HepG2 (cell line): ENCODE results near the gene HSCB. TPM values are rescaled to one million over a fixed set of nuclear protein-coding genes. Genes with fewer than 3 reads are reported as not detected.
"Not testable (repeated sequence)": the region's sequence is repeated elsewhere in the genome, so short reads cannot be mapped to it uniquely, and the experiment has no call there.

Experiments
- ATAC-seq: fragments of 200-7000 bp; cut with Tn5 transposase; 3 replicates; pipeline ENCODE4 v1.9.1; 2020; ENCODE audit warnings: mild to moderate bottlenecking, moderate library complexity
- BruUV-seq: library from RNA; stranded (reverse); fragments of 400-500 nt; replicated peaks from 2 replicates; lab custom pipeline; 2021; lab: Mats Ljungman, UMichigan
- CTCF ChIA-PET: fragments of 300-600 bp; formaldehyde crosslinking; extraction: SDS; loops from one replicate; lab custom pipeline; 2021; ENCODE audit warnings: low total read pairs, inconsistent platforms, low intra/inter-chr PET ratio; lab: Yijun Ruan, JAX
- POLR2A ChIA-PET: fragments of 350-600 bp; sonication (Branson Sonifier 250); formaldehyde crosslinking; loops from one replicate; lab custom pipeline; 2020; ENCODE audit warnings: antibody characterized with exemption, inconsistent platforms; lab: Yijun Ruan, JAX
- DNase-seq: peaks from one replicate; pipeline ENCODE4 v3.0.0-alpha.2; 2015; ENCODE audit warnings: low spot score
- FAIRE-seq: peaks from 3 replicates; lab custom pipeline; 2011; peaks lifted over from hg19 to GRCh38; lab: Jason Lieb, UNC
- H2AFZ ChIP-seq: one replicate; pipeline ENCODE4 v1.6.1; 2011; ENCODE audit warnings: low read length, inconsistent platforms
- H3K27ac ChIP-seq: fragments of 300-600 bp; 3 replicates; pipeline ENCODE4 v1.8.0; 2011; ENCODE audit warnings: mixed run types, mild to moderate bottlenecking, mixed read lengths, low read length, inconsistent platforms; ENCODE audit not compliant: insufficient read depth; ENCODE audit errors: extremely low read length
- H3K27me3 ChIP-seq, 2 experiments: fragments of 200-600 bp in 1 of 2; 2 replicates in 1 of 2; 3 replicates in 1 of 2; pipeline versions ENCODE4 v1.6.0 to v1.8.0; 2011; ENCODE audit warnings: low read length in 2 of 2, mild to moderate bottlenecking in 2 of 2, moderate library complexity in 2 of 2, inconsistent platforms in 1 of 2; ENCODE audit not compliant: insufficient read depth in 2 of 2, control insufficient read depth in 1 of 2
- H3K36me3 ChIP-seq, 2 experiments: fragments of 200-600 bp in 1 of 2; replicated peaks in 1 of 2; 2 replicates in 1 of 2; 3 replicates in 1 of 2; pipeline versions ENCODE4 v1.5.1 to v1.8.0; 2011; ENCODE audit warnings: low read length in 2 of 2, inconsistent platforms in 1 of 2; ENCODE audit not compliant: insufficient read depth in 2 of 2, control insufficient read depth in 1 of 2
- H3K4me1 ChIP-seq: 2 replicates; pipeline ENCODE4 v1.5.1; 2012; ENCODE audit warnings: low read length, inconsistent platforms; ENCODE audit not compliant: insufficient read depth
- H3K4me2 ChIP-seq: 2 replicates; pipeline ENCODE4 v1.6.0; 2011; ENCODE audit warnings: low read depth, low read length, inconsistent platforms
- H3K4me3 ChIP-seq, 3 experiments: fragments of 200-600 bp in 1 of 3; sonication (generic), shearing (Covaris generic) in 1 of 3; replicated peaks in 1 of 3; 2 replicates each; pipeline ENCODE4 v1.5.1; 2011 to 2016; ENCODE audit warnings: low read length in 3 of 3, inconsistent platforms in 2 of 3, low read depth in 2 of 3, mild to moderate bottlenecking in 2 of 3, control low read depth in 1 of 3, mixed read lengths in 1 of 3; ENCODE audit not compliant: insufficient read depth in 1 of 3
- H3K79me2 ChIP-seq: one replicate; pipeline ENCODE4 v1.6.1; 2011; ENCODE audit warnings: low read length, inconsistent platforms; ENCODE audit not compliant: insufficient read depth
- H3K9ac ChIP-seq: 2 replicates; pipeline ENCODE4 v1.6.0; 2011; ENCODE audit warnings: mild to moderate bottlenecking, low read depth, low read length, inconsistent platforms; ENCODE audit not compliant: insufficient read depth
- H3K9me3 ChIP-seq: 2 replicates; pipeline ENCODE4 v1.5.1; 2012; ENCODE audit warnings: mild to moderate bottlenecking, low read length
- H4K20me1 ChIP-seq: 2 replicates; pipeline ENCODE4 v1.6.0; 2011; ENCODE audit warnings: inconsistent platforms, mild to moderate bottlenecking, low read length, moderate library complexity; ENCODE audit not compliant: insufficient read depth
- ESRRA ChIP-seq: sonication (generic); formaldehyde crosslinking; IDR thresholded peaks from 2 replicates; pipeline ENCODE4 v1.5.1; 2020; ENCODE audit warnings: mild to moderate bottlenecking, low read depth, missing genetic modification reagents
- FOXK1 ChIP-seq: sonication (generic); formaldehyde crosslinking; IDR thresholded peaks from 2 replicates; pipeline ENCODE4 v1.4.0; 2020; ENCODE audit warnings: low read depth, missing genetic modification reagents, borderline replicate concordance
- ZNF629 ChIP-seq: sonication (generic); formaldehyde crosslinking; conservative IDR thresholded peaks from 2 replicates; pipeline ENCODE4 v1.5.0; 2020; ENCODE audit warnings: missing genetic modification reagents
- WGBS: methylation state at CpG from one replicate; pipeline ENCODE4 v1.1.6; 2017; ENCODE audit warnings: low lambda C conversion rate; 5-methylcytosine and 5-hydroxymethylcytosine counted together
- in situ Hi-C: cut with HindIII; loops from 2 replicates; pipeline ENCODE4 v1.10.0; 2017; ENCODE audit warnings: low pct_unique_long_range_greater_than_20kb; ENCODE audit not compliant: extremely low pct_ligation_motif_present
- intact Hi-C: fragments of 100-400 bp; cut with micrococcal nuclease; formaldehyde crosslinking; loops from one replicate; pipeline ENCODE4 v1.10.0; 2022; ENCODE audit not compliant: unreplicated experiment
- polyA plus RNA-seq, 8 experiments: library from polyadenylated mRNA; depleted of rRNA in 3 of 8; stranded (reverse) in 7 of 8; unstranded in 1 of 8; fragments of >200 nt; fragmentation: Illumina TruSeq in 4 of 8; extraction: Trizol in 4 of 8; gene quantifications; 2 replicates each; pipeline versions ENCODE4 v1.2.1 to v1.2.3, GENCODE V29; 2011 to 2016; ENCODE audit warnings: low read depth in 4 of 8, missing spikeins in 1 of 8, mixed read lengths in 1 of 8; ENCODE audit not compliant: insufficient read depth in 1 of 8
- total RNA-seq, 5 experiments: library from RNA; depleted of rRNA; stranded (reverse); fragments of >200 nt; fragmentation: Illumina TruSeq; extraction: Trizol; gene quantifications; 2 replicates each; pipeline ENCODE4 v1.2.3, GENCODE V29; 2016; ENCODE audit warnings: low read depth in 1 of 5

HSCB gene
- total and polyA plus RNA-seq, 2 of the 13 experiments (the other 11 are each of a cell fraction or from before 2014, with no cell fraction given) = 15.4 to 20.9 TPM

- no peaks in the 10 kb centered on the region for H3K27me3 ChIP-seq
- no peaks in the 10 kb centered on the region for H3K9me3 ChIP-seq
- in situ Hi-C loops (no loop called here), intact Hi-C loops (no loop called here)
- WGBS = 98% methylated on average over 10 of the region's 10 CpGs
- no peak overlapping the region for H3K27ac ChIP-seq
- 0 out of 5 replicates have a peak, but pooled peaks cover 0 to 3% of the 10 kb centered on the region in 2 experiments for H3K36me3 ChIP-seq
- no peaks in the 10 kb centered on the region for H3K79me2 ChIP-seq
- no TSS peak for BruUV-seq
- DNase-seq (no peak), FAIRE-seq (no peak), ATAC-seq (no peak)
- peaks cover 18% of the 10 kb centered on the region for H3K4me1 ChIP-seq
- ChIA-PET CTCF (no interaction called here), POLR2A (interaction anchor here (1.3 to 1.6 kb wide), 4 partner anchors 13 to 82 kb away, joined by 3 to 4 read pairs (median 4); partner anchors contain the start of genes TTC28 and XBP1)
- no peaks in the 10 kb centered on the region for H4K20me1 ChIP-seq
- H2AFZ ChIP-seq = no peak overlapping the region
- no peak overlapping the region for H3K9ac ChIP-seq
- H3K4me3 ChIP-seq = no peak overlapping the region
- H3K4me2 ChIP-seq = no peak overlapping the region
- TF ChIP-seq ESRRA (CRISPR knock-in tag) = no peak
Measured at GRCh38 chr22:28761449-28761755, 19.6 kb downstream of the HSCB start.

DNA sequence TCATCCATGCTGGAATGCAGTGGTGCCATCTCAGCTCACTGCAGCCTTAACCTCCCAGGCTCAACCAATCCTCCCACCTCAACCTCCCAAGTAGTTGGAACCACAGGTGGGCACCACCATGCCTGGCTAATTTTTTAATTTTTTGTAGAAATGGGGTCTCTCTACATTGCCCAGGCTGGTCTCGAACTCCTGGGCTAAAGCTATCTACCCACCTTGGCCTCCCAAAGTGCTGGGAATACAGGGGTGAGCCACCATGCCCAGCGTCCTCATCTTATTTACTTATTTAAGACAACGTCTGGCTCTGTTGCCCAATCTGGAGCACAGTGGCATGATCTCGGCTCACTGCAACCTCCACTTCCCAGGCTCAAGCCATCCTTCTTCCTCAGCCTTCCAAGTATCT is 20.2 kb downstream of the HSCB start:
- H3K36me3 ChIP-seq, in situ Hi-C loops, ATAC-seq, H3K4me2 ChIP-seq, DNase-seq, H3K27me3 ChIP-seq, H3K9me3 ChIP-seq, H3K79me2 ChIP-seq, H3K27ac ChIP-seq, H4K20me1 ChIP-seq, H3K9ac ChIP-seq, intact Hi-C loops, FAIRE-seq, BruUV-seq, H3K4me3 ChIP-seq, H2AFZ ChIP-seq, CTCF ChIA-PET: not testable (repeated sequence)
- POLR2A ChIA-PET = interaction anchor here (1.3 to 1.6 kb wide), 2 partner anchors 67 to 82 kb away, joined by 3 to 4 read pairs; partner anchors contain the start of gene TTC28
- peaks cover 18% of the 10 kb centered on the region for H3K4me1 ChIP-seq
- 93% methylated on average over 4 of the region's 4 CpGs for WGBS

- Histone ChIP-seq H3K27me3 (no peaks in the 10 kb centered on the region), H3K79me2 (no peaks in the 10 kb centered on the region), H3K36me3 (no peaks in the 10 kb centered on the region), H3K27ac (no peak overlapping the region), H3K4me3 (no peak overlapping the region), H3K9ac (no peak overlapping the region), H3K4me2 (no peak overlapping the region), H3K9me3 (no peaks in the 10 kb centered on the region), H2AFZ (no peak overlapping the region), H4K20me1 (no peaks in the 10 kb centered on the region), H3K4me1 (peaks cover 32% of the 10 kb centered on the region)
- intact Hi-C loops (no loop called here), in situ Hi-C loops (no loop called here)
- ATAC-seq (no peak), FAIRE-seq (no peak), DNase-seq (no peak)
- TF ChIP-seq ZNF629 = peak; percentile 56; the same call in 1 of the 2 replicates
- TF ChIP-seq FOXK1 (CRISPR knock-in tag) = no peak
- no TSS peak for BruUV-seq
- 99% methylated on average over 3 of the region's 3 CpGs for WGBS
- POLR2A ChIA-PET = no interaction called here
- CTCF ChIA-PET = no interaction called here
Measured at GRCh38 chr22:28766628-28767027, 24.8 kb downstream of the HSCB start.
